ENCODE data around the gene NEK6. TPM values are rescaled to one million over a fixed set of nuclear protein-coding genes. Genes with fewer than 3 reads are reported as not detected.
A peak's percentile ranks its signal among the peaks of the same experiment; 100 is the strongest.

NEK6 gene
- total and polyA plus RNA-seq, 10 of the 15 experiments (the other 5 are each of a cell fraction or from before 2014, with no cell fraction given), result 31.3 to 161 (median 89.2) TPM

GRCh38 chr9:124291801-124292396, 34.1 kb downstream of the NEK6 start (continued):
- TF ChIP-seq ZBTB11 (CRISPR knock-in tag; IDR thresholded peaks at IDR 0.05) (no peak), IRF5 (IDR thresholded peaks at IDR 0.05; ENCODE audit: borderline replicate concordance) (no peak), SRF (IDR thresholded peaks at IDR 0.05; ENCODE audit: low read depth in 2 of 2, low read length in 2 of 2) (no peak), CHD2 (IDR thresholded peaks at IDR 0.05; ENCODE audit: borderline replicate concordance, low read depth, low read length) (no peak; the same call in 1 of the 2 replicates), POLR2A (IDR thresholded peaks at IDR 0.05; ENCODE audit: low read depth, low read length) (peak; percentile 45), ESRRA (IDR thresholded peaks at IDR 0.05; ENCODE audit: low read length) (no peak), KDM1A (IDR thresholded peaks at IDR 0.05; ENCODE audit: borderline replicate concordance) (no peak), NFYB (IDR thresholded peaks at IDR 0.05; ENCODE audit: insufficient read depth, low read depth, low read length) (no peak), LARP7 (IDR thresholded peaks at IDR 0.05) (no peak), KAT2A (conservative IDR thresholded peaks at IDR 0.05; ENCODE audit: control insufficient read depth, low read depth, low read length) (no peak), EGR1 (IDR thresholded peaks at IDR 0.05; ENCODE audit: borderline replicate concordance in 1 of 2, low read depth in 2 of 2, low read length in 2 of 2) (peak in 1 of 2 experiments; percentile 7; a peak in 1 of 3 replicates), SMC3 (IDR thresholded peaks at IDR 0.05; ENCODE audit: borderline replicate concordance, low read length) (no peak), BRCA1 (IDR thresholded peaks at IDR 0.05; ENCODE audit: low read depth, low read length) (no peak), SREBF1 (IDR thresholded peaks at IDR 0.05; ENCODE audit: low read length) (no peak), PAX5 (IDR thresholded peaks at IDR 0.05; ENCODE audit: borderline replicate concordance, low read depth, low read length) (peak; percentile 48; the same call in 1 of the 2 replicates), CREB1 (IDR thresholded peaks at IDR 0.05; ENCODE audit: low read depth) (no peak), PML (IDR thresholded peaks at IDR 0.05; ENCODE audit: low read length) (no peak), BCL11A (IDR thresholded peaks at IDR 0.05; ENCODE audit: low read depth, low read length) (no peak), CEBPB (IDR thresholded peaks at IDR 0.05; ENCODE audit: borderline replicate concordance in 1 of 2, low read depth in 2 of 2, low read length in 2 of 2) (no peak), YY1 (IDR thresholded peaks at IDR 0.05; ENCODE audit: low read depth, low read length) (peak; percentile 12; the same call in 1 of the 2 replicates), CREM (IDR thresholded peaks at IDR 0.05; ENCODE audit: low read depth) (peak; percentile 31; the same call in 1 of the 2 replicates), RUNX3 (IDR thresholded peaks at IDR 0.05; ENCODE audit: low read length) (no peak)
- TF ChIP-seq, protein P1, sequence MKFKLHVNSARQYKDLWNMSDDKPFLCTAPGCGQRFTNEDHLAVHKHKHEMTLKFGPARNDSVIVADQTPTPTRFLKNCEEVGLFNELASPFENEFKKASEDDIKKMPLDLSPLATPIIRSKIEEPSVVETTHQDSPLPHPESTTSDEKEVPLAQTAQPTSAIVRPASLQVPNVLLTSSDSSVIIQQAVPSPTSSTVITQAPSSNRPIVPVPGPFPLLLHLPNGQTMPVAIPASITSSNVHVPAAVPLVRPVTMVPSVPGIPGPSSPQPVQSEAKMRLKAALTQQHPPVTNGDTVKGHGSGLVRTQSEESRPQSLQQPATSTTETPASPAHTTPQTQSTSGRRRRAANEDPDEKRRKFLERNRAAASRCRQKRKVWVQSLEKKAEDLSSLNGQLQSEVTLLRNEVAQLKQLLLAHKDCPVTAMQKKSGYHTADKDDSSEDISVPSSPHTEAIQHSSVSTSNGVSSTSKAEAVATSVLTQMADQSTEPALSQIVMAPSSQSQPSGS (IDR thresholded peaks at IDR 0.05; ENCODE audit: low read length), result no peak
- TF ChIP-seq, protein P2, sequence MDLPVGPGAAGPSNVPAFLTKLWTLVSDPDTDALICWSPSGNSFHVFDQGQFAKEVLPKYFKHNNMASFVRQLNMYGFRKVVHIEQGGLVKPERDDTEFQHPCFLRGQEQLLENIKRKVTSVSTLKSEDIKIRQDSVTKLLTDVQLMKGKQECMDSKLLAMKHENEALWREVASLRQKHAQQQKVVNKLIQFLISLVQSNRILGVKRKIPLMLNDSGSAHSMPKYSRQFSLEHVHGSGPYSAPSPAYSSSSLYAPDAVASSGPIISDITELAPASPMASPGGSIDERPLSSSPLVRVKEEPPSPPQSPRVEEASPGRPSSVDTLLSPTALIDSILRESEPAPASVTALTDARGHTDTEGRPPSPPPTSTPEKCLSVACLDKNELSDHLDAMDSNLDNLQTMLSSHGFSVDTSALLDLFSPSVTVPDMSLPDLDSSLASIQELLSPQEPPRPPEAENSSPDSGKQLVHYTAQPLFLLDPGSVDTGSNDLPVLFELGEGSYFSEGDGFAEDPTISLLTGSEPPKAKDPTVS (IDR thresholded peaks at IDR 0.05; ENCODE audit: low read depth, low read length), result no peak

Data from GM12878 (cell line).